HEK293 (cell line): ENCODE measurements around the gene METTL26.

Source experiments
- CTCF ChIP-seq: fragments of 450-650 bp; formaldehyde crosslinking; IDR thresholded peaks from 2 replicates; pipeline ENCODE4 v1.5.1; 2016; ENCODE audit warnings: missing biosample characterization, missing genetic modification characterization
- GLI4 ChIP-seq: fragments of 450-650 bp; formaldehyde crosslinking; IDR thresholded peaks from 2 replicates; pipeline ENCODE4 v1.5.1; 2016; ENCODE audit warnings: missing biosample characterization, missing genetic modification characterization
- RBAK ChIP-seq: fragments of 450-650 bp; formaldehyde crosslinking; IDR thresholded peaks from 2 replicates; pipeline ENCODE4 v1.5.1; 2016; ENCODE audit warnings: missing biosample characterization, missing genetic modification characterization
- YY1 ChIP-seq: fragments of 450-650 bp; formaldehyde crosslinking; IDR thresholded peaks from 2 replicates; pipeline ENCODE4 v1.5.1; 2018; ENCODE audit warnings: missing biosample characterization, missing genetic modification characterization
- ZBTB7A ChIP-seq: fragments of 450-650 bp; formaldehyde crosslinking; IDR thresholded peaks from 2 replicates; pipeline ENCODE4 v1.5.1; 2016; ENCODE audit warnings: low read depth, missing biosample characterization, missing genetic modification characterization
- ZNF18 ChIP-seq: fragments of 450-650 bp; formaldehyde crosslinking; IDR thresholded peaks from 2 replicates; pipeline ENCODE4 v1.5.1; 2016; ENCODE audit warnings: missing biosample characterization, missing genetic modification characterization
- ZNF221 ChIP-seq: fragments of 450-650 bp; formaldehyde crosslinking; IDR thresholded peaks from 2 replicates; pipeline ENCODE4 v1.5.1; 2017; ENCODE audit warnings: missing biosample characterization, missing genetic modification characterization, borderline replicate concordance
- ZNF404 ChIP-seq: fragments of 450-650 bp; formaldehyde crosslinking; IDR thresholded peaks from 2 replicates; pipeline ENCODE4 v1.5.1; 2017; ENCODE audit warnings: missing biosample characterization, missing genetic modification characterization
- ZNF501 ChIP-seq: fragments of 450-650 bp; formaldehyde crosslinking; IDR thresholded peaks from 2 replicates; pipeline ENCODE4 v1.5.1; 2016; ENCODE audit warnings: missing biosample characterization, missing genetic modification characterization
- ZNF544 ChIP-seq: fragments of 450-650 bp; formaldehyde crosslinking; IDR thresholded peaks from 2 replicates; pipeline ENCODE4 v1.5.0; 2017; ENCODE audit warnings: missing biosample characterization, missing genetic modification characterization
- ZNF654 ChIP-seq: fragments of 450-650 bp; formaldehyde crosslinking; IDR thresholded peaks from 2 replicates; pipeline ENCODE4 v1.5.1; 2016; ENCODE audit warnings: low read depth, missing biosample characterization, missing genetic modification characterization
- ZNF768 ChIP-seq: fragments of 450-650 bp; formaldehyde crosslinking; IDR thresholded peaks from 2 replicates; pipeline ENCODE4 v1.5.1; 2018; ENCODE audit warnings: missing biosample characterization, mild to moderate bottlenecking, missing genetic modification characterization

- no peak for TF ChIP-seq ZNF768 (tag by site-specific recombination)
- TF ChIP-seq CTCF (tag by site-specific recombination), result no peak
- no peak for TF ChIP-seq RBAK (tag by site-specific recombination)
- no peak for TF ChIP-seq ZNF544 (tag by site-specific recombination)
- TF ChIP-seq GLI4 (tag by site-specific recombination), result no peak
- no peak for TF ChIP-seq ZNF221 (tag by site-specific recombination)
- TF ChIP-seq ZNF18 (tag by site-specific recombination), result no peak
- TF ChIP-seq ZNF654, result no peak
- no peak for TF ChIP-seq YY1 (tag by site-specific recombination)
- no peak for TF ChIP-seq ZNF404 (tag by site-specific recombination)
- no peak for TF ChIP-seq ZNF501
- TF ChIP-seq ZBTB7A (tag by site-specific recombination), result no peak
Observed at GRCh38 chr16:617855-618254, 18.2 kb downstream of the METTL26 start.
